ENCODE results near the gene NOP53. TPM values are rescaled to one million over a fixed set of nuclear protein-coding genes. Genes with fewer than 3 reads are reported as not detected.
"Not testable (repeated sequence)": the region's sequence is repeated elsewhere in the genome, so short reads cannot be mapped to it uniquely, and the experiment has no call there.

NOP53 gene
- total RNA-seq, 1 donor from 2014 or later, result 380 TPM

GRCh38 chr19:47716270-47716937, 28.9 kb upstream of the NOP53 start:
- no peak for TF ChIP-seq CTCF (IDR thresholded peaks at IDR 0.05; ENCODE audit: insufficient read depth, low read length, poor library complexity, severe bottlenecking)
- H3K36me3 ChIP-seq (ENCODE audit: control insufficient read depth, insufficient read depth, low read length), result peaks cover 2% of the 10 kb centered on the region
- H3K27me3 ChIP-seq (ENCODE audit: control insufficient read depth, insufficient read depth, low read length), result no peaks in the 10 kb centered on the region
- H3K4me3 ChIP-seq (ENCODE audit: low read depth, low read length), result no peak overlapping the region
- DNase-seq (ENCODE audit: low read depth), result no peak

GRCh38 chr19:47718415-47719046, 26.8 kb upstream of the NOP53 start:
- not testable (repeated sequence) for H3K36me3 ChIP-seq (ENCODE audit: control insufficient read depth, insufficient read depth, low read length); DNase-seq (ENCODE audit: low read depth); H3K4me3 ChIP-seq (ENCODE audit: low read depth, low read length); H3K27me3 ChIP-seq (ENCODE audit: control insufficient read depth, insufficient read depth, low read length)

GRCh38 chr19:47719047-47719859, 26.1 kb upstream of the NOP53 start:
- no peak for TF ChIP-seq CTCF (IDR thresholded peaks at IDR 0.05; ENCODE audit: insufficient read depth, low read length, poor library complexity, severe bottlenecking)
- H3K27me3 ChIP-seq (ENCODE audit: control insufficient read depth, insufficient read depth, low read length), result no peaks in the 10 kb centered on the region
- peak; percentile 70 for DNase-seq (ENCODE audit: low read depth)
- no peak overlapping the region for H3K4me3 ChIP-seq (ENCODE audit: low read depth, low read length)
- peaks cover 2% of the 10 kb centered on the region for H3K36me3 ChIP-seq (ENCODE audit: control insufficient read depth, insufficient read depth, low read length)

GRCh38 chr19:47720669-47721422, 24.5 kb upstream of the NOP53 start:
- TF ChIP-seq CTCF (IDR thresholded peaks at IDR 0.05; ENCODE audit: insufficient read depth, low read length, poor library complexity, severe bottlenecking), result no peak
- no peaks in the 10 kb centered on the region for H3K27me3 ChIP-seq (ENCODE audit: control insufficient read depth, insufficient read depth, low read length)
- no peak for DNase-seq (ENCODE audit: low read depth)
- no peak overlapping the region for H3K4me3 ChIP-seq (ENCODE audit: low read depth, low read length)
- peaks cover 3% of the 10 kb centered on the region for H3K36me3 ChIP-seq (ENCODE audit: control insufficient read depth, insufficient read depth, low read length)

GRCh38 chr19:47723581-47723940, 21.8 kb upstream of the NOP53 start:
- Histone ChIP-seq H3K27me3 (ENCODE audit: control insufficient read depth, insufficient read depth, low read length) (no peaks in the 10 kb centered on the region), H3K36me3 (ENCODE audit: control insufficient read depth, insufficient read depth, low read length) (peaks cover 2% of the 10 kb centered on the region), H3K4me3 (ENCODE audit: low read depth, low read length) (no peak overlapping the region)
- peak; percentile 63 for DNase-seq (ENCODE audit: low read depth)
- no peak for TF ChIP-seq CTCF (IDR thresholded peaks at IDR 0.05; ENCODE audit: insufficient read depth, low read length, poor library complexity, severe bottlenecking)
